GM21390 (cell line): Measurements from ENCODE around the gene HGFAC.
"Not testable (repeated sequence)": the region's sequence is repeated elsewhere in the genome, so short reads cannot be mapped to it uniquely, and the experiment has no call there.

ENCODE experiments used
- ATAC-seq: cut with Tn5 transposase; IDR thresholded peaks from one replicate; pipeline ENCODE4 v1.9.1; 2021; ENCODE audit not compliant: unreplicated experiment

The HGFAC gene

DNA sequence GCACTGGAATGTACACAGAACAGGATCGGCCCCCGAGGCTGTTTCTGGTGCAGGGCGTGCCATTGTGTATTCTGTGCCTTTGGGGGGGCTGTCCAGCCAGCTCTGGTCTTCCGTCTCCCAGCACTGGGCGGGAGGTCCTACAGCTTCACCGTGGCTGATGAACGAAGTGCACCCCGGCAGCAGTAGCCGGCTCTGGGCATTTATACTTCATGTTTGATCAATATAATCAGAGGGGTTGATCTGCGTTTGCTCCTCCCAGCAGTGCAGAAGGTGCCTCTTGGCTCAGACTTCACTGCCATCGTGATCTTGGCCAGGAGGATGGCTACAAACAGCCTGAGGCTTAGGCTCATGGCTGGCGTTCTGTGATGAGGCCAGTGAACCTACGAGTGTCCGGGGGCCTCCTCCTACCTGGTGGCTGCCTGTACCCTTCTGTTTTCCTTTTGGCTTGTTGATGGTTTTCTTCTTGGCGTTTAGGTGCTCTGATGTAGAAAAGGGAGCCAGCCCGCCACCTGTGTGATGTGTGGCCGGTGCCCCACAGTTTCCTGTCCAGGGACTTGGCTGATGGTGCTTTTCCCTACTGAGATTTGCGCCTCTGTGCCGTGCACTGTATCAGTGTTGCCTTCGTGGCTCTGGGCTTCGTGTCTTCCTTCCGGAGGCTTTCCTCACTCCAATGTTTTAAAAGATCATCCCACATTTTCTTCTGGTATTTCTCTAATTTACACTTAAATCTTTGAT lies 31.2 kb upstream of the HGFAC start:
- no peak for ATAC-seq

DNA sequence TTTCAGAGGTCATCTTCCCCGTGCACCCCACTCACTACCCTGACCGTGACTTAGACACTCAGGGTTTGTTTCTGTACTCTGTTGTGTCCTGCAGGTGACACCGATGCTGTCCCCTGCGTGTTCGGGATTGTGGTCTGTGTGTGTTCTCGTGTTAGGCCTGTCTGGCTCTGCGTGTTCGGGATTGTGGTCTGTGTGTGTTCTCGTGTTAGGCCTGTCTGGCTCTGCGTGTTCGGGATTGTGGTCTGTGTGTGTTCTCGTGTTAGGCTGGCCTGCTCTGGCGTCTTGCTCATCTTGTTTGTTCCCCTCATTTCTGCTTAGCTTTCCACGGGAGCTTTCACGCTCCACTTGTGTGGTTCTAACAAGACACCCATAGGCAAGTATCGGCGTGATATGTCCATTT lies 30.6 kb upstream of the HGFAC start:
- ATAC-seq = not testable (repeated sequence)

DNA sequence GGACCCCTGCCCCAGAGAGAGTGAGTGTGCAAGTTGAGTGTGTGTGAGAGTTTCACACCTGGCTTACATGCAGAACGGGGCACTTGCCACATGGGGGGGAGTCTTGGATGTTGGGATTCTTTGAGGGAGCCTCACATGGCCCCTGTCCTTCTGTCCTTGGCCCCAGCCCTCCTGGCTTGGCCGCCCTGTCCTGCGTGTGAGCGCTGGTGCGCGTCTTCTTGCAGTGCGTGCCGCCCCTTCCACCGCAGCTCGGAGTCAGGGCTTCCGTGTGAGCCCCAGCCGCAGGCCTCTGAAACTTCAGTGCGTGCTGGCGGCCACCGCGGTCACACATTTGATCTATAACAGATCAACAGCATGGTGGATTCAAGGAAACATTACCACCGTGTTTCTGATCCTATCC lies 30.1 kb upstream of the HGFAC start:
- ATAC-seq = no peak

DNA sequence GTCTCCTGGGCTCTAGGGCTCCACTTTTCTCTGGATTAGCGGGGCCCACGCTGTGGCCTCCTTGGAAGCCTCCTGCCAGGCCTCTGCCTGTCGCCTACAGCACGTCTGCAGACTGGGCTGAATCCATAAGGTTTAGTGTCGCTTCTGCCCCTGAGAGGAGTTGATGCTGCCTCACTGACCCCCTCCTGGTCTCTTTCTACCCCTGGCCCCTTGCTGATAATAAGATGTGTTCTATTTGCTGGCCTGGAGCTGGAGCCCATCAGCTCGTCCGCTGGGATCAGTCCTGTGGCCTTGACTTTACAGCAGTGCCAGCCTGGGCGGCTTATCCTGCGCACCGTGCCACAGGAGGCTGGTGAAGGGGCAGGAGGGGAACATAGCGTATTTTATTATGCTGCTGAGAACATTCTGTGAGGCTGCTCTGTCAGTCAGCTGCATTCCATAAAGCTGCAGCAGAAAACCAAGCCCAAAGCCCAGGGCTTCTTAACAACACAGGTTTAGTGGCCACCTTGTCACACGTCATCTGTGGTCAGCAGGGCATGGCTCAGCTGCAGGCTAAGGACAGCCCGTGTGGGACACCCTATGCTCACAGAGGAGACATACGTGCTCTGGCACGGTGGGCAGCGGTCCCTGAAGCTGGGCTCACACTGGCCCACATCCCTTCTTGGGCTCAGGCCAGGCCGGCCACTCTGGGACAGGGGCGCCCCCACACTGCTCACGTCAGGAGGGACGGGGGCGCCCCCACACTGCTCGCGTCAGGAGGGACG lies 29.3 kb upstream of the HGFAC start:
- ATAC-seq = no peak

DNA sequence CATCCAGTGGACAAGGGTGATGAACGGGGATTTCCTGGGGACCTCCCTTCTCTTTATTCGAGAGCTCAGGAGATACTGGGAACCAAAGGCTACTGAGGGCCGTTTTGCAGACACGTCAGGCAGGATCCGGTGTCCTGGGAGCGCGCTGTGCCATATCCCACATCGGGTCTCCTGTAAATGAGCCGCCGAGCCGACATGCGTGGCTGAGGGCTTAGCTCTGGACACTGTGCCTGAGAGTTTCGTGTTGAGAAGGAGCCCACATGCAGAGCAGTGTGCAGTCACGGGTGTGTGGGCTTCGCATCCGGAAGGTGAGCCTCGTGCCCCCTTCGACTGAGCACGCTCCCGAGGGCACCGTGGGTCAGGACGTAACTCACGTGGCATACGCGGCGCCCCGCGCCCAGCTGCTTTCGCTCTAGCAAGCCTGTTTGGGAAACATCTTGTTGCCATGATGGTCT lies 28.5 kb upstream of the HGFAC start:
- no peak for ATAC-seq

DNA sequence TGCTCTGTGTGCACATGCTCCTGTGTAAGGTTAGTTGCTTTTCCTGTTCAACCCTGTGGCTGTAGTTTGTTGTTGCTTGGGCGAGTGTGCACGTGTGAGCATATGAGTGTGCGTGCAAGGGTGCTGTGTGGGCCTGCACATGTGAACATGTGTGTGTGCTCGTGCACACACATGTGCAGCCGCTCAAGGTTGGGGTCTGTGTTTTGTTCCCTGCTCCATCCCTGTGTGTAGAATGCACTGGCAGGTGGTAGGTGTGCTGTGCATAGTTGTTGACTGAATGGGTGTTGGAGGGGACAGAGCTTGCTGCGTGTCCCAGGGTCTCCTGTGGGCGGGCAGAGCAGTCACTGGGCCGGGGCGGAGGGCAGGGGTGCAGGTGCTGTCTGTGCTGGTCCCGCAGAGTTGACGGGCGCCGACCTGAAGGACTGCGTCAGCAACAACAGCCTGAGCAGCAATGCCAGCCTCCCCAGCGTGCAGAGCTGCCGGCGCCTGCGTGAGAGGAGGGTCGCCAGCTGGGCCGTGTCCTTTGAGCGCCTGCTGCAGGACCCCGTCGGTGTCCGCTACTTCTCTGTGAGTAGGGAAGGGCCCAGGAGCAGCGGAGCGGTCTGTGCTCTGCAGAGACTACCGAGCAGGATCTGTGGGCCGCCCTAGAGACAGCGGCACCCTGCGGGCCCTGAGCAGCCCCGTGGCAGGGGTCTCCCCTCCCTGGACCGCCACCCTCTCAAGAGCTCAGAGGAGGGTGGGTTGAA lies 27.9 kb upstream of the HGFAC start:
- ATAC-seq = no peak

DNA sequence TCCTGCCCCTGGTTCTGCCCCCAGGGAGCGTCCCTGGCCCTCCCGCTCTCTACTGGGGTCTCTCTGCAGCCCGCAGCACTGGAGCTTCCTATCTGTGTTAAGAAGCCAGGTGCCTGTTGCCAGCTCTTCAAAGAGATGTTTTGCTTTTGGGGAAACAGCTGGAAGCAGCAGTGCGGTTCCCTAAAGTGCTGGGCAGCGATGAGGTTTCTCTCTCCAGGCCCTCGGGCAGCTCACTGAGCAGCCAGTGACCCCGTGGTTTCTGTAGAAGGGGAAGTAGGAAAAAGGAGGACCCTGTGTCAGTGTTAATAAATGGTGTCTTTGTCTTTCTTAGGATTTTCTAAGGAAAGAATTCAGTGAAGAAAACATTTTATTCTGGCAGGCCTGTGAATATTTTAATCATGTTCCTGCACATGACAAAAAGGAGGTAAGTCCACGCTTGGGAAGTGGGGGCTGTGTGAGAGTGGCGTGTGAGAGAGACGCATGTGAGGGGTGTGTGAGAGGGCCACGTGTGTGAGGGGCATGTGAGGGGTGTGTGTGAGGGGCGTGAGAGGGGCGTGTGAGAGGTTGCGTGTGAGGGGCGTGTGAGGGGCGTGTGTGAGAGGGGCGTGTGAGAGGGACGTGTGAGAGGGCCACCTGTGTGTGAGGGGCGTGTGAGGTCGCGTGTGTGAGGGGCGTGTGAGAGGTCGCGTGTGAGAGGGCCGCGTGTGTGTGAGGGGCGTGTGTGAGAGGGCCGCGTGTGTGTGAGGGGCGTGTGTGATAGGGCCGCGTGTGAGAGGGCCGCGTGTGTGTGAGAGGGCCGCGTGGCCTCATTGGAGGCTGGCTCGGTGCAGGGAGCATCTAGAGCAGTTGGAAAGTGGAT lies 27.1 kb upstream of the HGFAC start:
- no peak for ATAC-seq

DNA sequence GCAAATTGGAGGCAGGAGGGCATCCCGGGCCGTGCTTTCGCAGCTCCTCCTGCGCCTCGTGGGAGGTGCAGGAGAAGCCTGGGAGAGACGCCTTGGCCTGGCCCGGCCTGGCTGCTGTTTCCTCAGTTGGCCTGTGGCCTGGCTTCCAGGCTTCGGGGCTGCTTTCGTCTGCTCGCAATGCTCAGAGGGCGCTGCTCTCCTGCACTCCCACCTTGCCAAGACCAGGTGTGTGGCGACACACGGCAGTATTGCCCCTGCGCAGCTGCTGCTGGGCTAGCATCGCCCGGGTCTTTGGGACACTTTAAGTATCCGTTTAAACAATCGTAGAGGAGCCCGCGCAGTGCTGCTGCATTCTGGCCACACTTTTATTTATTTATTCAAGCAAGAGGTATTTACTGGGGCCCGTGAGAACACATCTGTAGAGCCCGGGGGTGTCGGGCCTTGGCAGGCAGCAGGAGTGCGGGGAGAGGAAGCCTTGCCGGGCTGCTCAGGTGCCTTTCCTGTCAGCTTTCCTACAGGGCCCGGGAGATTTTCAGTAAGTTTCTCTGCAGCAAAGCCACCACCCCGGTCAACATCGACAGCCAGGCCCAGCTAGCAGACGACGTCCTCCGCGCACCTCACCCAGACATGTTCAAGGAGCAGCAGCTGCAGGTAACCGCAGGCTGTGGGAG lies 26.2 kb upstream of the HGFAC start:
- no peak for ATAC-seq

DNA sequence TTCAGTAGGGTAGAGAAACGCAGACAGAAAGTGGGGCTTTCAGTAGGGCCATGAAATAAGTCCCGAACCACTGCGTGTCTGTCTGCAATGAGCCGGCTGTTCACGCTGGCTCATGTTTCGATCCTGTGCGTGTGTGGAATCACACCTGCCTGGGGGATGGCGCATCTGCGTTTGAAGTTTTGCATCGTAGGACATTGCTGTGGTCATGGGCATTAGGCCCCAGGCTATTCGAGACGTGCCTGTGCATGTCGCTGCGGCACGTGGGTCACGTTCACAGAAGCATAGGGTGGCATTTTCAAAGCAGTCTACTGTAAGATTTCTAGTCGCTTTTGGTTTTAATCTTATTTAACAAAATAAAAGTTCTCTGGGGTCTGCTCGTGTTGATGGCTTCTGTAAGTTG lies 25.5 kb upstream of the HGFAC start:
- ATAC-seq = no peak

DNA sequence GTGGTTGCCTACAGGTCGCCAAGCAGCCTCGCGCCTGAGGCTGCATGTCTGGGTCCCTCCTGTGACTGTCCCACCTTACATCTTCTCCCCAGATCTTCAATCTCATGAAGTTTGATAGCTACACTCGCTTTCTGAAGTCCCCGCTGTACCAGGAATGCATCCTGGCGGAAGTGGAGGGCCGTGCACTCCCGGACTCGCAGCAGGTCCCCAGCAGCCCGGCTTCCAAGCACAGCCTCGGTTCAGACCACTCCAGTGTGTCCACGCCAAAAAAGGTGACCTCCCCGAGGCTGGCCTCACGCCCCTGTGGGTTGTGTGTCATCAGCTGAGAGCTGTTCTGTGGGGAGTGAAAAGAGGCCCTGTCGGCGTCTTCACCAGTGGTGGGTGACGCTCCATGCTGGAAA lies 24.9 kb upstream of the HGFAC start:
- no peak for ATAC-seq

DNA sequence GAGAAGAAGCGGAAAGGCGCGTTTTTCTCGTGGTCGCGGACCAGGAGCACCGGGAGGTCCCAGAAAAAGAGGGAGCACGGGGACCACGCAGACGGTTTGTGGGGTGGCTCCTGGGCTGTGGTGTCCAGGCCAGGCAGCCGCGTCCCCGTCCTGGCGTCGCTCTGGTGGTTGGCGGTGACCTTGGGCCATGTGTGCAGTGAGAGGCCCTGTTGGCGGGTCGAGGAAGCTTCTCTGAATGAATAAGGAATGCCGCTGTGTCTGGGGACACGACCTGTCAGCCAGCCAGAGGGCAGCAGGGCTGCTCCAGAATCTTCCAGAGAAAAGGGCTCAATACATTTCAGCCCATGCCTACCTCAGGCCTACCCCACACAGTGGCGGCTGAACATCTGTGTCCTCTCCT lies 24.3 kb upstream of the HGFAC start:
- no peak for ATAC-seq

DNA sequence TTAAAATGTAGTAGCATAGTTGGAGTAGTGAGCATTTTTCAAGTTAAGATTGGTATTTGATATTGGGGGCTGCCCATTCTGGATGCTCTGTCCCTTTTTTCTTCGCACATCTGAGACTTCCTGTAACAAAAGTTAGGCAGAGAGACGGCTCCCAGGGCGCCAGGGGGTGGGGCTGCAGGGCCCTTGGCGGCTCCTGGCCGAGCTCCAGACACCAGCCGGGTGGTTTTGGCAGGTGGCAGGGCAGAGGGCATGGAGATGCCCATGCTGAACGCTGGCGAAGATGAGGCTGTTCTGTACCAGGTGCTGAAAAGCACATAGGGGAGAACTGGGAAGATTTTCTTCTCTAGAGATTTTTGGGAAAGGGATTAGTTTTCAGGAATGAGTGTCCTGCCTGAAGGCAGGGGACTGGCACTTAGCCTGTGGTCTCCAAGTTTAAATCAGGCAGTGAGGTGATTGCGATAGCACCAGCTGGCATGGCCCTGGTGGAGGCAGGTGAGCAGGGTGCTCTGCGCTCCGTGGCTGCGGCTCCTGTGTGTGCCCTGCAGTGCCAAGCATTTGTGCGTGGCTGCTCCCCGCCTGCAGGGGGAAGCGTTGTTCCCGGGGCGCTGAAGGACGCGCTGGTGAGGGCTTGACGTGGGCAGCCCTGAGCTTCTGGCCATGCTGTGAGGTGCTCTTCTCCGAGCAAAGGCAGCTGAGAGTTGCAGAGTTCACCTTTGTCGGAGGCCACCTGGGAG lies 23.6 kb upstream of the HGFAC start:
- ATAC-seq = no peak

DNA sequence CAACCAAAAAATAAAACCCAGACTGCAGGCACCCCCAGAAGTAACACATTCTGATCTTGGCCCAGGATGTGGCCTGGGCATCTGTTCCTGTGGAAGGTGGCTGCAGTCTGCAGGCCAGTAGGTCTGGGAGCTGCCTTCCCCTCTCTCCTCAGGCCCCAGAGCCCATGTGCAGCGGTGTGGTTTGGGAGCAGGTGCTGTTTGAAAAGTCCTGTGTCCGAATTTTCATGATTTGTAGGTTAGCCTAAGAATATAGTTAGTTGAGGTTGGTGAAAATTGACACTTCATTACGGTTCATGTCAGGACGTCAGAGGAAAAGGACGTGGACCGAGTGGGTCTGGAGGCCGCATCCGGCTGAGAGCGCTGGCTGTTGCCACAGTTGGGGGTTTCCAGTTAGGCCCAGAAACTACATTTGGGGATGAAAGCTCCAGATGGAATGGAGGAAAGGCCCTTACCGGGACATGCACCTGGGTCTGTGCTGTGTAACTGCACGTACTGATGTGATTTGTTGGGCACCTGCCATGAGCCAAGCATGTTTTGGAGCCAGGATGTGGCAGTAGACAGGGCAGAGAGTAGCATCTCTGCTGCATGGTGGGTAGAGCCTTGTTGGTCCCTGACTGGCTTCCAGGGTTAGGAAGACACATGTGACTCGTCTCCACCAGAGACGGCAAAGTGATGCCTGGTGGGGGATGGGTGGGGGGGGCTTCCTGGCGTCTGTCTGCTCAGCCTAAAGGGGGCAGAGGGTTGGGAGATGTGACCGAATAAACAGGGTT lies 21.7 kb upstream of the HGFAC start:
- no peak for ATAC-seq

DNA sequence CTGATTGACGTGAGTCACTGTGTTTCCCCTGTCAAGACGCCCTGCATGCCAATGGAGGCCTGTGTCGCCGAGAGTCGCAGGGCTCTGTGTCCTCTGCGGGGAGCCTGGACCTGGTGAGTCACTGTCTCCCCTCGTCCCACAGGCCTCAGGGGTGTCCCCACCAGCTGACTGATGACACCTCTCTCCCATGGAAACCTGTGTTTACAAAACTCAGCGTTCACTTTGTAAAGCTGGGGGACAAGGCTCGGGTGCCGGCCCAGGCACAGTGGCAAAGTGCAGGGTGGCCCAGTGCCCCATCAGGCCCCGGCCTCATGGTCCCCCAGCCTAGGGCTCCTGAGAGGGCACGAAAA lies 21.2 kb upstream of the HGFAC start:
- no peak for ATAC-seq

DNA sequence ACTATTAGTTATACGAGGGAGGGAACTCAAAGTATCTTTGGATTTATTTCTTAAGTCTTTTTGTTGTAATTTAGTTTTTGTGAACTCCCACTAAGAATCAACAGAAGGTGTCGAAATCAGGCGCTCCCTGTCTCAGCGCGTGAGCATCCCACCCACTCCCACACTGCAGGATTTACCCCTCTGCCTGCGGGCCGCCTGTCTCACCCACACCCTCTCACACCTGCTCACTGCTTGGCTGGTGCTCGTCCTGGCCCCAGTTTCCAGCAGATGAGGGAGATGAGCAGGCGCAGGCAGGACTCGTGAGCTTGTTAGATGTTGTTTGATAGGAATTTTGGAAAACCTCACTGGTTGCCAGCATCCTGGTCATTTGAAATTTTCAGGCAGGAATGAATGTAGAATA lies 20.8 kb upstream of the HGFAC start:
- ATAC-seq = no peak

DNA sequence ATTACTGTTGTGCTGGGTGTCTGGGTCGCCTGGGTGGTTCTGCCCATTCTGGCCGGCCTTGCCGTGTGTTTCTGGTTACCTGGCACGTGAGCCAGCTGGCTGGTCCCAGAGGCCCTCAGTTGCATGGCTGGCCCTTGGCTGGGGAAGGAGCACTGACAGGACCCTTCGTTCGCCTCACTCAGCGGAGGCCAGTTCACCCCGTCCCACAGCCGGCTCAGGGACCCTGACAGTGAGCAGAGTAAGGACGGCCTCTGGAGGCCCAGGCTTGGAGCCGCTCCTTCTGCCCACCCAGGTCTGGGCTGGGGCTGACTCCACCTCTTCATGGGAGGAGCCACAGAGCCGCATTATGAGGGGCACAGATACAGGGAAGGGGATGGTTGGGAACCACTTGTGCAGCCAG lies 20.3 kb upstream of the HGFAC start:
- no peak for ATAC-seq

DNA sequence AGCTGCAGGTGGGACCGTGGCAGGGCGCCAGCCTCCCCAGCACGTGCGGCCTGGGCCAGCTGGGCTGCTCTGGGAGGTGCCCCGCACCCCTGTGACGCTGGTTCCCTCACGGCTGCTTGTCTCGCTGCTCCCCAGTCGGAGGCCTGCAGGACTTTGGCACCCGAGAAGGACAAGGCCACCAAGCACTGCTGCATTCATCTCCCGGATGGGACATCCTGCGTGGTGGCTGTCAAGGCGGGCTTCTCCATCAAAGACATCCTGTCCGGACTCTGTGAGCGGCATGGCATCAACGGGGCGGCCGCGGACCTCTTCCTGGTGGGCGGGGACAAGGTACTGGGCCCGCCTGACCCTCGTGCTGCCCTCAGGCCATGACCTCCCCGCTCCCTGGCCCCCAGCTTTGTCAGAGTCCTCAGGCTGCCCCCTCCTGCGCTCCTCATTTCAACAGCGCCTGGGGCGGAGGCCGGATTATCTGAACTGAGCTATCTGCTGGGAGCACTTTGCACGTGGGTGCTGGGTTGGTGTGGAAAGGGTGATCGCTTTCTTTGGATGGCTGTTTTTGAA lies 19.4 kb upstream of the HGFAC start:
- ATAC-seq = no peak

DNA sequence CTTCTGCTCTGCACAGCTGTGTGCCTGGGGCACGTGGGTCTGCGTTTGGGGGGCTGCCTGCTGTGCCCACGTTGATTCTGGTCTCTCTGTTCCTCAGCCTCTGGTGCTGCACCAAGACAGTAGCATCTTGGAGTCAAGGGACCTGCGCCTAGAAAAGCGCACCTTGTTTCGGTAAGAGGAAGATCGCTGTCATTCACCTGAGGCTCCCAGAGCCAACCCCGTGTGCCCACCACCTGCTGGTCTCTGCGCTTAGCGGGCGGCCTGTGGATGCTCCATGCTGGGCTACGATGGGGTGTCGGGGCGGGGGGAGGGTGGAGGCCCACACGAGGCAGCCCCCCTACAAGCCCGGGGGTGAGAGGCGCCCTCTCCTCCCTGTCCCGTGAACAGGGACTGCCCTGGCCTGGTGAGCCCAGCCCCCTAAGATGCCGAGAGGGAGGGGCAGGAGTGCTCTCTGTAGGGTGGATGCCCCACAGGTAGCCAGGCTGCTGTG lies 18.9 kb upstream of the HGFAC start:
- no peak for ATAC-seq

DNA sequence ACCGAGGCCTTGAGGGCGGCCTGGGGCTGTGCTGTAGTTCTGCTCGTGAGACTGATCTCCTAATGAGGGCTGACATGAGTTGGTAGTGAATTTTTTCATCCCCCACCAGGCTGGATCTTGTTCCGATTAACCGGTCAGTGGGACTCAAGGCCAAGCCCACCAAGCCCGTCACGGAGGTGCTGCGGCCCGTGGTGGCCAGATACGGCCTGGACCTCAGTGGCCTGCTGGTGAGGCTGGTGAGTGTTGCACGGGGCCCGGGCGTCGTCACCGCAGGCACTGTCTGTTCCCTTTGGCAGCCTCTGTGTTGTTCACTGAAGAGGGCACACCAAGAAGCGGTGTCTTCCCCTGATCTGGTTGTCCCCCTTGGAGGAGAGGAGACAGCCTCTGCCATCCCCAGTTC lies 18.4 kb upstream of the HGFAC start:
- no peak for ATAC-seq
